Trophoblast cell (in vitro differentiated cells and primary cell): ENCODE data around the gene MUSK.

Experiments used
- DNase-seq, 2 donors: peaks; one replicate each; pipeline ENCODE4 v3.0.0-alpha.2; 2016
- H2AFZ ChIP-seq: 2 replicates; pipeline ENCODE4 v1.6.1; 2013; ENCODE audit warnings: low read length, moderate library complexity, mild to moderate bottlenecking; ENCODE audit not compliant: insufficient read depth, poor library complexity
- H2AK5ac ChIP-seq: 2 replicates; pipeline ENCODE4 v1.6.1; 2013; ENCODE audit warnings: mild to moderate bottlenecking, low read length
- H2BK120ac ChIP-seq: 2 replicates; pipeline ENCODE4 v1.6.1; 2013; ENCODE audit warnings: low read length, mild to moderate bottlenecking, moderate library complexity; ENCODE audit not compliant: insufficient read depth, poor library complexity
- H2BK12ac ChIP-seq: 2 replicates; pipeline ENCODE4 v1.6.1; 2013; ENCODE audit warnings: mild to moderate bottlenecking, low read length, moderate library complexity
- H2BK5ac ChIP-seq: 2 replicates; pipeline ENCODE4 v1.6.1; 2013; ENCODE audit warnings: low read length, low read depth, moderate library complexity, mild to moderate bottlenecking; ENCODE audit not compliant: poor library complexity
- H3K14ac ChIP-seq: 2 replicates; pipeline ENCODE4 v1.6.1; 2013; ENCODE audit warnings: mild to moderate bottlenecking, low read length
- H3K18ac ChIP-seq: 2 replicates; pipeline ENCODE4 v1.6.1; 2013; ENCODE audit warnings: mild to moderate bottlenecking, low read length
- H3K23ac ChIP-seq: 2 replicates; pipeline ENCODE4 v1.6.1; 2013; ENCODE audit warnings: low read length
- H3K27ac ChIP-seq: 2 replicates; pipeline ENCODE4 v1.5.1; 2013; ENCODE audit warnings: low read depth, mild to moderate bottlenecking, inconsistent platforms, low read length, moderate library complexity
- H3K27me3 ChIP-seq: 2 replicates; pipeline ENCODE4 v1.6.1; 2013; ENCODE audit warnings: inconsistent platforms, mild to moderate bottlenecking, low read length, moderate library complexity; ENCODE audit not compliant: insufficient read depth
- H3K36me3 ChIP-seq, 2 experiments: 1 replicate in 1 of 2; 2 replicates in 1 of 2; pipeline ENCODE4 v1.6.1; 2013; ENCODE audit warnings: low read length in 2 of 2, mild to moderate bottlenecking in 2 of 2, moderate library complexity in 1 of 2; ENCODE audit not compliant: insufficient read depth in 2 of 2, control insufficient read depth in 1 of 2
- H3K4ac ChIP-seq: 2 replicates; pipeline ENCODE4 v1.6.1; 2013; ENCODE audit warnings: low read depth, mild to moderate bottlenecking, low read length, moderate library complexity
- H3K4me1 ChIP-seq, 2 experiments: 1 replicate in 1 of 2; 2 replicates in 1 of 2; pipeline ENCODE4 v1.6.1; 2013; ENCODE audit warnings: low read length in 2 of 2, mild to moderate bottlenecking in 2 of 2, moderate library complexity in 1 of 2; ENCODE audit not compliant: insufficient read depth in 2 of 2, control insufficient read depth in 1 of 2
- H3K4me2 ChIP-seq: 2 replicates; pipeline ENCODE4 v1.6.1; 2013; ENCODE audit warnings: inconsistent platforms, mild to moderate bottlenecking, low read length, moderate library complexity
- H3K4me3 ChIP-seq: 2 replicates; pipeline ENCODE4 v1.5.1; 2013; ENCODE audit warnings: mild to moderate bottlenecking, low read depth, low read length, inconsistent platforms
- H3K79me1 ChIP-seq: one replicate; pipeline ENCODE4 v1.6.1; 2013; ENCODE audit warnings: low read length
- H3K79me2 ChIP-seq: 2 replicates; pipeline ENCODE4 v1.6.1; 2013; ENCODE audit warnings: low read length, mild to moderate bottlenecking; ENCODE audit not compliant: control insufficient read depth, insufficient read depth, poor library complexity
- H3K9ac ChIP-seq: 2 replicates; pipeline ENCODE4 v1.6.1; 2013; ENCODE audit warnings: mild to moderate bottlenecking, low read length
- H3K9me3 ChIP-seq: 2 replicates; pipeline ENCODE4 v1.6.1; 2013; ENCODE audit warnings: low read depth, mild to moderate bottlenecking, control low read depth, inconsistent platforms, low read length; ENCODE audit not compliant: insufficient read depth
- H4K12ac ChIP-seq: 2 replicates; pipeline ENCODE4 v1.6.1; 2013; ENCODE audit warnings: low read depth, mild to moderate bottlenecking, low read length, moderate library complexity
- H4K8ac ChIP-seq: 2 replicates; pipeline ENCODE4 v1.6.1; 2013; ENCODE audit warnings: low read depth, mild to moderate bottlenecking, low read length, moderate library complexity
- H4K91ac ChIP-seq: one replicate; pipeline ENCODE4 v1.6.1; 2013; ENCODE audit warnings: low read depth, mild to moderate bottlenecking, low read length, moderate library complexity
- WGBS: extraction: QIAGEN DNeasy Blood & Tissue Kit; methylation state at CpG from one replicate; pipeline ENCODE4 v1.1.7; 2013; ENCODE audit warnings: missing lambda C conversion rate; ENCODE audit not compliant: insufficient read length, insufficient coverage; ENCODE audit errors: extremely low coverage; 5-methylcytosine and 5-hydroxymethylcytosine counted together

Gene MUSK

GRCh38 chr9:110832926-110833325, 164.3 kb downstream of the MUSK start:
- H3K14ac ChIP-seq: no peak overlapping the region
- H3K23ac ChIP-seq: no peak overlapping the region
- H3K79me2 ChIP-seq: no peaks in the 10 kb centered on the region
- no peak overlapping the region for H3K18ac ChIP-seq
- peaks cover 2% of the 10 kb centered on the region for H3K79me1 ChIP-seq
- no peak overlapping the region for H3K9ac ChIP-seq
- no peak overlapping the region for H4K91ac ChIP-seq
- no peak overlapping the region for H4K8ac ChIP-seq
- DNase-seq: no peak
- H2BK12ac ChIP-seq: no peak overlapping the region
- H2AK5ac ChIP-seq: no peak overlapping the region
- H3K4ac ChIP-seq: no peak overlapping the region
- H2BK5ac ChIP-seq: no peak overlapping the region
- H3K27me3 ChIP-seq: no peaks in the 10 kb centered on the region
- no CpG with 5 or more reads among the region's 3 CpGs for whole genome bisulfite sequencing
- H2BK120ac ChIP-seq: no peak overlapping the region
- H3K4me3 ChIP-seq: no peak overlapping the region
- H3K27ac ChIP-seq: no peak overlapping the region
- H3K4me2 ChIP-seq: no peak overlapping the region
- H4K12ac ChIP-seq: no peak overlapping the region
- H3K9me3 ChIP-seq: no peaks in the 10 kb centered on the region
- H3K36me3 ChIP-seq: no peaks in the 10 kb centered on the region
- peaks cover 0 to 3% of the 10 kb centered on the region in 2 experiments for H3K4me1 ChIP-seq
- H2AFZ ChIP-seq: no peak overlapping the region

DNA sequence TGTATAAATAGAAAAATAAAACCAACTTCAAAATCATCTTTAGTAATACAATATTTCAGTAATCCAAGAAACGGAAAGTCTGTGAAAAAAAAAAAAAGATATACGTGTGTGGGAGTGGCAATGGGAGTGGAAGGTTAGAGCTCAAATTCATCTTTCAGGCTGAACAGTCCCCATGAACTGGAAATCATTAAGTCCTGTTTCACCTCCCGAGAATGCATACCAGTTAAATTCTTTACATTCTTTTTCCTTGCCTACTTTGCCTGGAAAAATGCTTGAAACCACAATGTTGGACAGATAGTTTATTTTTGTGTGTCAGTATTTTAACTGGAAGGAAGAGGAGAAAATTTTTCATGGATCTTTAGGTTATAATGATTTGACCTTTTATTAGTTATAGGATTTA, 166.8 kb downstream of the MUSK start:
- Histone ChIP-seq H4K12ac (no peak overlapping the region), H3K79me1 (peaks cover 2% of the 10 kb centered on the region), H3K27ac (peak overlapping the region; percentile 45), H3K4ac (no peak overlapping the region), H2BK120ac (no peak overlapping the region), H3K4me2 (no peak overlapping the region), H3K9ac (no peak overlapping the region), H3K4me1 (peaks cover 0 to 3% of the 10 kb centered on the region in 2 experiments), H3K23ac (no peak overlapping the region), H3K79me2 (no peaks in the 10 kb centered on the region), H3K9me3 (no peaks in the 10 kb centered on the region), H4K91ac (no peak overlapping the region), H2BK12ac (no peak overlapping the region), H3K27me3 (no peaks in the 10 kb centered on the region), H3K4me3 (no peak overlapping the region), H2AK5ac (no peak overlapping the region), H4K8ac (no peak overlapping the region), H2BK5ac (no peak overlapping the region), H2AFZ (no peak overlapping the region), H3K36me3 (no peaks in the 10 kb centered on the region), H3K18ac (no peak overlapping the region), H3K14ac (no peak overlapping the region)
- peak in 1 of 2 donors; percentile 41 for DNase-seq
- no CpG with 5 or more reads among the region's 3 CpGs for WGBS

- Histone ChIP-seq H3K36me3 (no peaks in the 10 kb centered on the region), H3K4me2 (peak overlapping the region; percentile 29), H3K27me3 (no peaks in the 10 kb centered on the region), H2BK120ac (no peak overlapping the region), H3K4me1 (peaks cover 0 to 3% of the 10 kb centered on the region in 2 experiments), H2BK5ac (no peak overlapping the region), H3K79me2 (no peaks in the 10 kb centered on the region), H2AFZ (no peak overlapping the region), H2BK12ac (no peak overlapping the region), H3K4ac (no peak overlapping the region), H4K8ac (no peak overlapping the region), H3K27ac (peak overlapping the region; percentile 45), H3K9ac (no peak overlapping the region), H3K9me3 (no peaks in the 10 kb centered on the region), H3K79me1 (peaks cover 2% of the 10 kb centered on the region), H3K14ac (no peak overlapping the region), H4K12ac (no peak overlapping the region), H3K18ac (no peak overlapping the region), H2AK5ac (no peak overlapping the region), H4K91ac (no peak overlapping the region), H3K23ac (no peak overlapping the region), H3K4me3 (no peak overlapping the region)
- DNase-seq: no peak
- no CpG with 5 or more reads among the region's 1 CpG for WGBS
Observed at GRCh38 chr9:110835859-110836271, 167.3 kb downstream of the MUSK start.

GRCh38 chr9:110837401-110838005, 168.9 kb downstream of the MUSK start:
- Histone ChIP-seq H4K12ac (no peak overlapping the region), H3K4me2 (no peak overlapping the region), H2BK120ac (no peak overlapping the region), H3K79me1 (peaks cover 2% of the 10 kb centered on the region), H3K27ac (no peak overlapping the region), H3K36me3 (no peaks in the 10 kb centered on the region), H3K4ac (no peak overlapping the region), H3K79me2 (no peaks in the 10 kb centered on the region), H3K4me1 (peaks cover 0 to 3% of the 10 kb centered on the region in 2 experiments), H3K27me3 (no peaks in the 10 kb centered on the region), H3K18ac (no peak overlapping the region), H3K14ac (no peak overlapping the region), H4K91ac (no peak overlapping the region), H4K8ac (no peak overlapping the region), H3K23ac (no peak overlapping the region), H3K9ac (no peak overlapping the region), H2AK5ac (no peak overlapping the region), H3K4me3 (no peak overlapping the region), H3K9me3 (no peaks in the 10 kb centered on the region), H2BK12ac (no peak overlapping the region), H2BK5ac (no peak overlapping the region), H2AFZ (no peak overlapping the region)
- WGBS: no CpG with 5 or more reads among the region's 2 CpGs
- DNase-seq: no peak
